Activated CD4-positive, alpha-beta T cell treated with anti-CD3 and anti-CD28 coated beads, Interleukin-2, amount 50 U/mL, for 16 hours (primary cell): Measurements from ENCODE around the gene TSPAN32.
"Not testable (repeated sequence)": the region's sequence is repeated elsewhere in the genome, so short reads cannot be mapped to it uniquely, and the experiment has no call there.

Experiments
- DNase-seq: peaks from one replicate; pipeline ENCODE4 v3.0.0-alpha.2; 2020

Gene TSPAN32

GRCh38 chr11:2267306-2267850 is 34.4 kb upstream of the TSPAN32 start:
- DNase-seq: no peak

GRCh38 chr11:2267851-2268728 is 33.7 kb upstream of the TSPAN32 start:
- no peak for DNase-seq

GRCh38 chr11:2268729-2269600 is 32.8 kb upstream of the TSPAN32 start:
- peak; percentile 71 for DNase-seq

- peak; percentile 58 for DNase-seq
These were observed 32.1 kb upstream of the TSPAN32 start for GRCh38 chr11:2269601-2270321.

GRCh38 chr11:2270322-2271076 is 31.3 kb upstream of the TSPAN32 start, which contains the start of gene ASCL2:
Gene ASCL2 (minus strand): TSS chr11:2270588. CDS start chr11:2270332, 256 bp downstream.
- DNase-seq: no peak

GRCh38 chr11:2271077-2271326 is 30.8 kb upstream of the TSPAN32 start:
- no peak for DNase-seq

GRCh38 chr11:2271327-2272227 is 30.2 kb upstream of the TSPAN32 start:
- no peak for DNase-seq

GRCh38 chr11:2272228-2272945 is 29.4 kb upstream of the TSPAN32 start:
- DNase-seq: no peak

- DNase-seq: no peak
These were observed 28.9 kb upstream of the TSPAN32 start for GRCh38 chr11:2272946-2273280.

- no peak for DNase-seq
These were observed 28.5 kb upstream of the TSPAN32 start for GRCh38 chr11:2273311-2273710.

- DNase-seq: no peak
These were observed 28.0 kb upstream of the TSPAN32 start for GRCh38 chr11:2273771-2274170.

- no peak for DNase-seq
These were observed 26.2 kb upstream of the TSPAN32 start for GRCh38 chr11:2275334-2276279.

GRCh38 chr11:2276280-2277007 is 25.4 kb upstream of the TSPAN32 start:
- no peak for DNase-seq

- DNase-seq: no peak
These were observed 24.8 kb upstream of the TSPAN32 start for GRCh38 chr11:2277008-2277346.

GRCh38 chr11:2277933-2278523 is 23.8 kb upstream of the TSPAN32 start:
- no peak for DNase-seq

- DNase-seq: no peak
These were observed 21.6 kb upstream of the TSPAN32 start for GRCh38 chr11:2280208-2280607.

- not testable (repeated sequence) for DNase-seq
These were observed 15.5 kb upstream of the TSPAN32 start for GRCh38 chr11:2286350-2286749.

- DNase-seq: no peak
These were observed 14.7 kb upstream of the TSPAN32 start for GRCh38 chr11:2287091-2287490.
